Liver (tissue), 9 donors: ENCODE measurements around the gene PITX2. TPM values are rescaled to one million over a fixed set of nuclear protein-coding genes. Genes with fewer than 3 reads are reported as not detected.

Source experiments
- DNase-seq: peaks from one replicate; pipeline ENCODE4 v3.0.0-alpha.2; 2017; ENCODE audit warnings: low spot score
- H3K27ac ChIP-seq, 2 donors: one replicate each; pipeline ENCODE4 v1.7.0; 2013; ENCODE audit warnings: inconsistent platforms in 2 of 2, low read length in 2 of 2, control low read depth in 1 of 2, low read depth in 1 of 2, mild to moderate bottlenecking in 1 of 2
- H3K27me3 ChIP-seq, 4 donors: one replicate each; pipeline versions ENCODE4 v1.6.1 to v1.7.0; 2013; ENCODE audit warnings: low read length in 3 of 4, inconsistent platforms in 1 of 4, mild to moderate bottlenecking in 1 of 4, moderate library complexity in 1 of 4; ENCODE audit not compliant: control insufficient read depth in 4 of 4, insufficient read depth in 4 of 4
- H3K36me3 ChIP-seq, 4 donors: one replicate each; pipeline versions ENCODE4 v1.6.1 to v1.7.0; 2013; ENCODE audit warnings: low read length in 3 of 4, mild to moderate bottlenecking in 3 of 4, low read depth in 1 of 4, moderate library complexity in 1 of 4; ENCODE audit not compliant: control insufficient read depth in 4 of 4, insufficient read depth in 3 of 4
- H3K4me1 ChIP-seq, 4 donors: one replicate each; pipeline versions ENCODE4 v1.6.1 to v1.7.0; 2013; ENCODE audit warnings: low read length in 3 of 4, mild to moderate bottlenecking in 3 of 4, moderate library complexity in 1 of 4; ENCODE audit not compliant: control insufficient read depth in 4 of 4, insufficient read depth in 4 of 4
- H3K4me3 ChIP-seq, 3 donors: one replicate each; pipeline versions ENCODE4 v1.6.1 to v1.7.0; 2013; ENCODE audit warnings: low read length in 3 of 3, control low read depth in 1 of 3, low read depth in 1 of 3, mild to moderate bottlenecking in 1 of 3
- H3K9ac ChIP-seq, 2 donors: one replicate each; pipeline ENCODE4 v1.7.0; 2013; ENCODE audit warnings: low read length in 2 of 2, mild to moderate bottlenecking in 2 of 2, moderate library complexity in 2 of 2, control low read depth in 1 of 2, low read depth in 1 of 2
- H3K9me3 ChIP-seq, 4 donors: one replicate each; pipeline versions ENCODE4 v1.6.1 to v1.7.0; 2013; ENCODE audit warnings: low read length in 3 of 4; ENCODE audit not compliant: control insufficient read depth in 4 of 4
- EGR1 ChIP-seq, 2 donors: IDR thresholded peaks; 2 replicates each; pipeline ENCODE4 v1.6.1; 2016 to 2018; ENCODE audit warnings: antibody characterized with exemption in 2 of 2, low read depth in 2 of 2
- FOXA1 ChIP-seq: IDR thresholded peaks from 2 replicates; pipeline ENCODE4 v1.6.1; 2016; ENCODE audit warnings: antibody characterized with exemption
- FOXA2 ChIP-seq: IDR thresholded peaks from 2 replicates; pipeline ENCODE4 v1.6.1; 2016; ENCODE audit warnings: antibody characterized with exemption
- GABPA ChIP-seq, 2 donors: IDR thresholded peaks in 1 of 2; conservative IDR thresholded peaks in 1 of 2; 2 replicates each; pipeline ENCODE4 v1.6.1; 2016; ENCODE audit warnings: antibody characterized with exemption in 2 of 2, mild to moderate bottlenecking in 1 of 2, moderate library complexity in 1 of 2
- HNF4A ChIP-seq, 2 donors: conservative IDR thresholded peaks; 2 replicates each; pipeline ENCODE4 v1.6.1; 2016; ENCODE audit warnings: antibody characterized with exemption in 2 of 2, mild to moderate bottlenecking in 2 of 2
- HNF4G ChIP-seq: IDR thresholded peaks from 2 replicates; pipeline ENCODE4 v1.6.1; 2016; ENCODE audit warnings: antibody characterized with exemption
- NR2F2 ChIP-seq: IDR thresholded peaks from 2 replicates; pipeline ENCODE4 v1.6.1; 2016; ENCODE audit warnings: antibody characterized with exemption
- RAD21 ChIP-seq, 2 donors: IDR thresholded peaks; 2 replicates each; pipeline ENCODE4 v1.6.1; 2016; ENCODE audit warnings: antibody characterized with exemption in 2 of 2, mild to moderate bottlenecking in 2 of 2
- RXRA ChIP-seq, 2 donors: IDR thresholded peaks; 2 replicates each; pipeline ENCODE4 v1.6.1; 2017 to 2018; ENCODE audit warnings: antibody characterized with exemption in 2 of 2, mild to moderate bottlenecking in 1 of 2
- WGBS: extraction: QIAGEN DNeasy Blood & Tissue Kit; methylation state at CpG from one replicate; pipeline ENCODE4 v1.1.7; 2013; 5-methylcytosine and 5-hydroxymethylcytosine counted together
- polyA plus RNA-seq, 2 donors: library from polyadenylated mRNA; stranded (reverse) in 1 of 2; unstranded in 1 of 2; fragments of 200-250 nt in 1 of 2; fragments of >200 nt in 1 of 2; fragmentation: Nextera tagmentation in 1 of 2; extraction: Ambion mirVana in 1 of 2; gene quantifications; one replicate each; pipeline versions ENCODE4 v1.2.1 to v1.2.3, GENCODE V29; 2013 to 2015
- total RNA-seq, 2 donors: library from RNA; depleted of rRNA; stranded (reverse); fragments of >200 nt; gene quantifications; one replicate each; pipeline ENCODE4 v1.2.3, GENCODE V29; 2014
- TF ChIP-seq, protein P1 (sequence below): fragments of 150-350 bp; IDR thresholded peaks from 2 replicates; pipeline ENCODE4 v1.5.1; 2017; ENCODE audit warnings: improper control_type of control experiment, low read depth, low read length; ENCODE audit not compliant: missing input control
- TF ChIP-seq, protein P2 (sequence below): IDR thresholded peaks from 2 replicates; pipeline ENCODE4 v1.6.1; 2016; ENCODE audit warnings: antibody characterized with exemption
- TF ChIP-seq, protein P3 (sequence below): IDR thresholded peaks from 2 replicates; pipeline ENCODE4 v1.6.1; 2016; ENCODE audit warnings: antibody characterized with exemption
- TF ChIP-seq, protein P4 (sequence below): IDR thresholded peaks from 2 replicates; pipeline ENCODE4 v1.6.1; 2016; ENCODE audit warnings: antibody characterized with exemption, mild to moderate bottlenecking
- donor health status: healthy.
- donor health status: healthy.
- donor health status: healthy.
- donor health status: healthy.
- donor health status: healthy.

The PITX2 gene
- total and polyA plus RNA-seq, 4 donors, result 0.06 TPM; not detected in 3

DNA sequence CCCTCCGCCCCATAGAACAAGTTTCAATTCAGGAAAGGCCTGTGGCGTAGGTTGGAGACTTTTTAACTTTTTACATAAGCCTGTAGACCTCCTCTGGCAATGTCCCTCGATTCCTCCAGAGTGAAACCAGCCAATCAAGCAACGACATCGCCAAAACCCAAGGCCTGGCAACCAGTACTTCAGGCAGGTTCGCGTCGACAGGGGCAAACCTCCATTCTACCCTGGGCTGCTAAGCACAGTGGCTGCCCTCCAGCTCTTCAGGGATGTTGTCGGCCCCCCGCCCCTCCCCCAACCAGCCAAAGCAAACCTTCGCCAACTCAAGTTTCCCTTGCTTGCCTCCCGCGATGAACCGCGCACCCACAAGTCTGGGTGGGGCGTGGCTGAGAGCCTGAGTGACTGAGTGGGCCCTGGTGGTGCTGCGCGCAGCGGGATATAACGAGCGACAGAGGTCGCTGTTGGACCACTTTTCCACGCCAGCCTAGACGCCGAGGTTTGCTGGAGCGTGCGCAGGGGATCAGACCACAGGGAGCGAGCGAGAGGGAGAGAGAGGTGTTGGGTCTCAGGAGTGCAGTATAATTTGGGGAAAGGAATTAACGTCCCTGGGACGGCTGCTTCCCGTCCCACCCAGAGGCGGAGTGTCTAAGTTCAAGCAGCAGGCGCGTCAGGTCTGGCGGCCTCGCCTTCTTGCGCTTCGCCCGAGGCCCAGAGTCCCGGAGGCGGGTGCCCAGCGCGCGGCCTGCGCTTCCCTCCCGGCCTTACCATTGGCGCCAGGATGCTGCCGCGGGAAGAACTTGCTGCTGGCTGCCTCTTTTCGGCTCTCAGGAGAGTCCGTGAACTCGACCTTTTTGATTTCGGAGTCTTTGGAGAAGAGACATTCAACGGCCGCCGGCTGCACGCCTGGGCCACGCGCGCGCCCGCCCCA, 9.0 kb upstream of the PITX2 start:
- H3K27ac ChIP-seq, result no peak overlapping the region
- no peaks in the 10 kb centered on the region for H3K36me3 ChIP-seq
- TF ChIP-seq HNF4A (conservative IDR thresholded peaks at IDR 0.05) (no peak), RAD21 (IDR thresholded peaks at IDR 0.05) (peak; percentile 88)
- TF ChIP-seq, protein P1, sequence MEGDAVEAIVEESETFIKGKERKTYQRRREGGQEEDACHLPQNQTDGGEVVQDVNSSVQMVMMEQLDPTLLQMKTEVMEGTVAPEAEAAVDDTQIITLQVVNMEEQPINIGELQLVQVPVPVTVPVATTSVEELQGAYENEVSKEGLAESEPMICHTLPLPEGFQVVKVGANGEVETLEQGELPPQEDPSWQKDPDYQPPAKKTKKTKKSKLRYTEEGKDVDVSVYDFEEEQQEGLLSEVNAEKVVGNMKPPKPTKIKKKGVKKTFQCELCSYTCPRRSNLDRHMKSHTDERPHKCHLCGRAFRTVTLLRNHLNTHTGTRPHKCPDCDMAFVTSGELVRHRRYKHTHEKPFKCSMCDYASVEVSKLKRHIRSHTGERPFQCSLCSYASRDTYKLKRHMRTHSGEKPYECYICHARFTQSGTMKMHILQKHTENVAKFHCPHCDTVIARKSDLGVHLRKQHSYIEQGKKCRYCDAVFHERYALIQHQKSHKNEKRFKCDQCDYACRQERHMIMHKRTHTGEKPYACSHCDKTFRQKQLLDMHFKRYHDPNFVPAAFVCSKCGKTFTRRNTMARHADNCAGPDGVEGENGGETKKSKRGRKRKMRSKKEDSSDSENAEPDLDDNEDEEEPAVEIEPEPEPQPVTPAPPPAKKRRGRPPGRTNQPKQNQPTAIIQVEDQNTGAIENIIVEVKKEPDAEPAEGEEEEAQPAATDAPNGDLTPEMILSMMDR, result peak; percentile 72
- peaks cover 0 to 54% (median 21%) of the 10 kb centered on the region in 4 donors for H3K27me3 ChIP-seq
- no peaks in the 10 kb centered on the region for H3K9me3 ChIP-seq
- 4% methylated on average over 63 of the region's 63 CpGs for WGBS
- H3K4me1 ChIP-seq, result peaks cover 11 to 25% (median 15%) of the 10 kb centered on the region in 4 donors
- peak overlapping the region in 1 of 3 donors; percentile 38 for H3K4me3 ChIP-seq
- DNase-seq, result peak; percentile 71
- no peak overlapping the region for H3K9ac ChIP-seq

DNA sequence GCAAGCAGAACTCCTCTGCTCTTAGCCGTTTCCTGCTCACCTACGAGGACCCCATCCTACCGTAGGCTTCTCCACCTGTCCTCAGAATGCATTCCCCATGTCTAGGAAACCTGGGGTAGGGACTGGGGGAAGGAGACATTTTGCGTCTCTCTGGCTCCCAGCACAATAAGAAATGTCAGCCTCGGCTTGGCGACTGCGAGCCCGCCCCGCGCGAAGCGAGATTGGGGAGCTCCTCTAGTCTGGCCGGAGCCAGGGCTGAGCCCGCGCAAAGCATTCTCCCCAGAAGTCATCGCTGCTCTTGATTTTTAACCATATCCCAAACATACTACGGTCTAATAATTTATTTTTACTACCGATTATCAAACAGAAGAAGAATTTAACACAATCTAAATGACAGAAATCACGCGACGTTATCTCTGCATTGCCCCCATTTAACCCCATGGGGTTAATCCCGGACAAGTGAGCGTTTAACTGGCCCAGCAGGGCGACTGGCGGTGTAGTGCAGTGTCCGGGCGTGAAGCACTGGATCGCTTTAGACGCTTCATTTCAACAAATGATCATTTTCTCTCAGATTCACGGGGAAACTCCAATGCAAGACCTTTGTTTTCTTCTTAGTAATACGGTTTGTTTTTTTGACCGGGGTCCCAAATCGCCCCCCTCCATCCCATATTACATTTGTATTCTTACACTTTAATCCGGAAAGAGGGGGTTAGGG, 8.0 kb upstream of the PITX2 start:
- Histone ChIP-seq H3K27ac (no peak overlapping the region), H3K9ac (no peak overlapping the region), H3K36me3 (no peaks in the 10 kb centered on the region), H3K4me1 (peaks cover 11 to 22% (median 12%) of the 10 kb centered on the region in 4 donors), H3K27me3 (peaks cover 0 to 54% (median 21%) of the 10 kb centered on the region in 4 donors), H3K9me3 (no peaks in the 10 kb centered on the region), H3K4me3 (no peak overlapping the region)
- TF ChIP-seq NR2F2 (no peak), EGR1 (IDR thresholded peaks at IDR 0.05; ENCODE audit: low read depth in 2 of 2) (no peak), FOXA2 (no peak)
- TF ChIP-seq, protein P2, sequence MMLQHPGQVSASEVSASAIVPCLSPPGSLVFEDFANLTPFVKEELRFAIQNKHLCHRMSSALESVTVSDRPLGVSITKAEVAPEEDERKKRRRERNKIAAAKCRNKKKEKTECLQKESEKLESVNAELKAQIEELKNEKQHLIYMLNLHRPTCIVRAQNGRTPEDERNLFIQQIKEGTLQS, result no peak
- DNase-seq, result no peak
- 6% methylated on average over 34 of the region's 34 CpGs for WGBS

DNA sequence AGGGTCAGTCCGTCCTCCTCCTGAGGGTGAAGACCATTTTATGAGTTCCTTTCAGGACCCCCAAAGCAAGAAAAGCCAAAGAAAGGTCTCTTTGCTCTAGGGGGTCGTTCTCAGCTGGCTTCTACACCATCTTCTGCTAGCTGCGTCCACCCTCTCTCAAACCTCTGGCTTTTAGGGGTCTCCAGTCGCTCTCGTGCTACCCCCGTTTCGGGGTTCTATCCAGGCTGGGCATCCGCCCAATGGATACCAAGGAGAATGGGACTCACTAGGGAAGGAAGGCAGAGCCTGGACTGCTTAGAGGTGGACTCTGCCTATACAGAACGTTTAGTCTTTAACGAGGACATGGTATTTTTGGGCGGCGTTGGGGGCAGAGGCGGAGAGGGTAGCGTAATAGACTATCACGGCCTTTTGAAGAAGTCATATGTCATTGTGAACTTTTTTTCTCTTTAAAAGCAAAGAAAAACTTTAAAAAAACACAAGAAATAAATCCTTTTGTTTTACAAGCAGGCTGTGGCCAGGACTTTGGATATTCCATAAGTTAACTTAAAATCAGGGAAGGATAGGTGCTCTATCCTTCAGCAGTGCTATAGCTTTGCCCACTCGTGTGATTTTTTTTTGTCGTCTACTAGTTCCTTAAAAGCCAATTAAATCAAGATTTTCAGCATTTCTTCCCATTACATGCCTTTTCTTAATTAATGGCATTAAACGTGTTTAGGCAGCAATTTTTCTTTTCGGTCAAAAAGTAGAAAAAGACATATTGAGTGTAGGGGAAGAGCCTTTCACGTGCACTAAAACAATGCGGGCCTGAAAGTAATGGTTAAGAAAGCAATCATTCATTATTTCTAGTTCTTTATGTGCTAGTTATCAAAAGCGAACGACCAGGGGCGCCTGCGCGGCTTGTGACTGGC, 7.2 kb upstream of the PITX2 start:
- 10% methylated on average over 26 of the region's 26 CpGs for WGBS
- H3K9me3 ChIP-seq, result no peaks in the 10 kb centered on the region
- H3K4me1 ChIP-seq, result peaks cover 11 to 22% (median 12%) of the 10 kb centered on the region in 4 donors
- no peak for DNase-seq
- no peak overlapping the region for H3K27ac ChIP-seq
- H3K4me3 ChIP-seq, result no peak overlapping the region
- peaks cover 6 to 60% (median 21%) of the 10 kb centered on the region in 4 donors for H3K27me3 ChIP-seq
- H3K36me3 ChIP-seq, result no peaks in the 10 kb centered on the region
- H3K9ac ChIP-seq, result no peak overlapping the region
- TF ChIP-seq, protein P2, result no peak
- TF ChIP-seq, protein P3, sequence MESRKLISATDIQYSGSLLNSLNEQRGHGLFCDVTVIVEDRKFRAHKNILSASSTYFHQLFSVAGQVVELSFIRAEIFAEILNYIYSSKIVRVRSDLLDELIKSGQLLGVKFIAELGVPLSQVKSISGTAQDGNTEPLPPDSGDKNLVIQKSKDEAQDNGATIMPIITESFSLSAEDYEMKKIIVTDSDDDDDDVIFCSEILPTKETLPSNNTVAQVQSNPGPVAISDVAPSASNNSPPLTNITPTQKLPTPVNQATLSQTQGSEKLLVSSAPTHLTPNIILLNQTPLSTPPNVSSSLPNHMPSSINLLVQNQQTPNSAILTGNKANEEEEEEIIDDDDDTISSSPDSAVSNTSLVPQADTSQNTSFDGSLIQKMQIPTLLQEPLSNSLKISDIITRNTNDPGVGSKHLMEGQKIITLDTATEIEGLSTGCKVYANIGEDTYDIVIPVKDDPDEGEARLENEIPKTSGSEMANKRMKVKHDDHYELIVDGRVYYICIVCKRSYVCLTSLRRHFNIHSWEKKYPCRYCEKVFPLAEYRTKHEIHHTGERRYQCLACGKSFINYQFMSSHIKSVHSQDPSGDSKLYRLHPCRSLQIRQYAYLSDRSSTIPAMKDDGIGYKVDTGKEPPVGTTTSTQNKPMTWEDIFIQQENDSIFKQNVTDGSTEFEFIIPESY, result no peak
- TF ChIP-seq RXRA (IDR thresholded peaks at IDR 0.05) (no peak), EGR1 (IDR thresholded peaks at IDR 0.05; ENCODE audit: low read depth in 2 of 2) (no peak), HNF4G (no peak), FOXA1 (no peak), GABPA (IDR thresholded peaks at IDR 0.05 in 1 of 2, conservative IDR thresholded peaks at IDR 0.05 in 1 of 2) (no peak)
- TF ChIP-seq, protein P4, sequence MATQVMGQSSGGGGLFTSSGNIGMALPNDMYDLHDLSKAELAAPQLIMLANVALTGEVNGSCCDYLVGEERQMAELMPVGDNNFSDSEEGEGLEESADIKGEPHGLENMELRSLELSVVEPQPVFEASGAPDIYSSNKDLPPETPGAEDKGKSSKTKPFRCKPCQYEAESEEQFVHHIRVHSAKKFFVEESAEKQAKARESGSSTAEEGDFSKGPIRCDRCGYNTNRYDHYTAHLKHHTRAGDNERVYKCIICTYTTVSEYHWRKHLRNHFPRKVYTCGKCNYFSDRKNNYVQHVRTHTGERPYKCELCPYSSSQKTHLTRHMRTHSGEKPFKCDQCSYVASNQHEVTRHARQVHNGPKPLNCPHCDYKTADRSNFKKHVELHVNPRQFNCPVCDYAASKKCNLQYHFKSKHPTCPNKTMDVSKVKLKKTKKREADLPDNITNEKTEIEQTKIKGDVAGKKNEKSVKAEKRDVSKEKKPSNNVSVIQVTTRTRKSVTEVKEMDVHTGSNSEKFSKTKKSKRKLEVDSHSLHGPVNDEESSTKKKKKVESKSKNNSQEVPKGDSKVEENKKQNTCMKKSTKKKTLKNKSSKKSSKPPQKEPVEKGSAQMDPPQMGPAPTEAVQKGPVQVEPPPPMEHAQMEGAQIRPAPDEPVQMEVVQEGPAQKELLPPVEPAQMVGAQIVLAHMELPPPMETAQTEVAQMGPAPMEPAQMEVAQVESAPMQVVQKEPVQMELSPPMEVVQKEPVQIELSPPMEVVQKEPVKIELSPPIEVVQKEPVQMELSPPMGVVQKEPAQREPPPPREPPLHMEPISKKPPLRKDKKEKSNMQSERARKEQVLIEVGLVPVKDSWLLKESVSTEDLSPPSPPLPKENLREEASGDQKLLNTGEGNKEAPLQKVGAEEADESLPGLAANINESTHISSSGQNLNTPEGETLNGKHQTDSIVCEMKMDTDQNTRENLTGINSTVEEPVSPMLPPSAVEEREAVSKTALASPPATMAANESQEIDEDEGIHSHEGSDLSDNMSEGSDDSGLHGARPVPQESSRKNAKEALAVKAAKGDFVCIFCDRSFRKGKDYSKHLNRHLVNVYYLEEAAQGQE, result no peak
